Osteoblast (primary cell): Measurements from ENCODE around the gene KMT2E. TPM values are rescaled to one million over a fixed set of nuclear protein-coding genes. Genes with fewer than 3 reads are reported as not detected.

Experiments
- DNase-seq: peaks from one replicate; pipeline ENCODE4 v3.0.0; 2011; ENCODE audit warnings: low spot score, mixed read lengths; ENCODE audit not compliant: insufficient read length; ENCODE audit errors: missing footprints
- H2AFZ ChIP-seq: 2 replicates; pipeline ENCODE4 v1.6.0; 2011; ENCODE audit warnings: mild to moderate bottlenecking, low read length
- H3K27ac ChIP-seq: 2 replicates; pipeline ENCODE4 v1.5.1; 2011; ENCODE audit warnings: mild to moderate bottlenecking, low read depth, low read length, moderate library complexity
- H3K27me3 ChIP-seq: 2 replicates; pipeline ENCODE4 v1.6.0; 2012; ENCODE audit warnings: mild to moderate bottlenecking, control low read depth, inconsistent platforms, low read length, moderate library complexity; ENCODE audit not compliant: insufficient read depth
- H3K36me3 ChIP-seq: 2 replicates; pipeline ENCODE4 v1.5.1; 2011; ENCODE audit warnings: mild to moderate bottlenecking, low read length, control low read depth, moderate library complexity; ENCODE audit not compliant: insufficient read depth
- H3K4me1 ChIP-seq: 2 replicates; pipeline ENCODE4 v1.5.1; 2011; ENCODE audit warnings: mild to moderate bottlenecking, low read length, control low read depth, moderate library complexity; ENCODE audit not compliant: insufficient read depth
- H3K4me2 ChIP-seq: 2 replicates; pipeline ENCODE4 v1.6.0; 2011; ENCODE audit warnings: mild to moderate bottlenecking, low read length; ENCODE audit not compliant: insufficient read depth
- H3K4me3 ChIP-seq: fragments of 200-600 bp; sonication (generic); 3 replicates; pipeline ENCODE4 v1.5.1; 2012; ENCODE audit warnings: mild to moderate bottlenecking, low read length, inconsistent platforms; ENCODE audit not compliant: insufficient read depth
- H3K79me2 ChIP-seq: 2 replicates; pipeline ENCODE4 v1.6.0; 2012; ENCODE audit warnings: mild to moderate bottlenecking, low read length, control low read depth, inconsistent platforms; ENCODE audit not compliant: insufficient read depth
- H3K9me3 ChIP-seq: 2 replicates; pipeline ENCODE4 v1.5.1; 2011; ENCODE audit warnings: low read depth, low read length, control low read depth
- H4K20me1 ChIP-seq: 2 replicates; pipeline ENCODE4 v1.6.0; 2012; ENCODE audit warnings: mild to moderate bottlenecking, low read length, control low read depth; ENCODE audit not compliant: insufficient read depth
- CTCF ChIP-seq: IDR thresholded peaks from 2 replicates; pipeline ENCODE4 v1.5.1; 2011; ENCODE audit warnings: mild to moderate bottlenecking, low read depth, low read length, moderate library complexity; ENCODE audit errors: extremely low read depth
- total RNA-seq: library from RNA; depleted of rRNA; stranded (reverse); fragments of >200 nt; gene quantifications from 2 replicates; pipeline ENCODE4 v1.2.3, GENCODE V29; 2012

Gene KMT2E
- total RNA-seq, 1 donor, result 124 TPM

DNA sequence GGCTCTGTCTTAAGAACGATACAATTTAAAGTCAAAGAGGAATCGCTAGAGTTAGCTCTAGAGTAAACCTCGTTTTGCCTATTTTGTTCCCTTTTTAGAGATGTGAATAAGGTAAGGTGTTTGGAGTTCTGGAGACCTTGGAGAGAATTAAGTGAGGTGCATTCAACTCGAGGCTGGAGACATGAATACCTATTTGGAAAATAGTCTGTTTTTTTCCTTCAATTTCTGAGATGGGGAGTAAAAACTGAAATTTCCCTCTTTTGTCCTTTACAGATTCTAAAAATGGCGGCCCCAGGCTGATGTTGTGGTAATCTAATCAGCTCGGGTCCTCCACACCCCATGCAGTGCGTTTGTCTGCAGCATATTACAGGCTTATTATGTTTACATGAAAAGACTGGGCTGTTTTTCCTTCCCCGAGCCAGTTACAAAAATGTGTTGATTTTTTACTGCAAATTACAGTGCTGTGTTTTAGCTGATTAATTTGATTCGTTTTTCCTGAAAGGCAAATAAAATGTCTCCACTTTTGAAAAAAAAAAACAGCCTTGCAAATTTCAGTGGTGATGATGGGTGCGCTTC is 1.5 kb downstream of the KMT2E start:
- DNase-seq, result no peak
- H2AFZ ChIP-seq, result peak overlapping the region; percentile 48

GRCh38 chr7:105016068-105016708 is 2.2 kb downstream of the KMT2E start:
- peak overlapping the region; percentile 100 for H3K27ac ChIP-seq
- no peak overlapping the region for H2AFZ ChIP-seq
- H3K36me3 ChIP-seq, result no peaks in the 10 kb centered on the region
- no peaks in the 10 kb centered on the region for H3K27me3 ChIP-seq
- H3K9me3 ChIP-seq, result no peaks in the 10 kb centered on the region
- peaks cover 33% of the 10 kb centered on the region for H3K4me1 ChIP-seq
- no peak for DNase-seq
- TF ChIP-seq CTCF, result no peak
- peak overlapping the region; percentile 94 for H3K4me3 ChIP-seq
- peaks cover 29% of the 10 kb centered on the region for H4K20me1 ChIP-seq
- peaks cover 95% of the 10 kb centered on the region for H3K79me2 ChIP-seq
- H3K4me2 ChIP-seq, result peak overlapping the region; percentile 97

More for the DNA sequence above, 1.5 kb downstream of the KMT2E start:
- H4K20me1 ChIP-seq, result peaks cover 25% of the 10 kb centered on the region
- H3K4me3 ChIP-seq, result peak overlapping the region; percentile 94
- no peaks in the 10 kb centered on the region for H3K27me3 ChIP-seq
- H3K9me3 ChIP-seq, result no peaks in the 10 kb centered on the region
- peaks cover 2% of the 10 kb centered on the region for H3K36me3 ChIP-seq
- H3K79me2 ChIP-seq, result peaks cover 95% of the 10 kb centered on the region
- peaks cover 33% of the 10 kb centered on the region for H3K4me1 ChIP-seq
- H3K27ac ChIP-seq, result peak overlapping the region; percentile 100
- H3K4me2 ChIP-seq, result peak overlapping the region; percentile 97
- no peak for TF ChIP-seq CTCF

DNA sequence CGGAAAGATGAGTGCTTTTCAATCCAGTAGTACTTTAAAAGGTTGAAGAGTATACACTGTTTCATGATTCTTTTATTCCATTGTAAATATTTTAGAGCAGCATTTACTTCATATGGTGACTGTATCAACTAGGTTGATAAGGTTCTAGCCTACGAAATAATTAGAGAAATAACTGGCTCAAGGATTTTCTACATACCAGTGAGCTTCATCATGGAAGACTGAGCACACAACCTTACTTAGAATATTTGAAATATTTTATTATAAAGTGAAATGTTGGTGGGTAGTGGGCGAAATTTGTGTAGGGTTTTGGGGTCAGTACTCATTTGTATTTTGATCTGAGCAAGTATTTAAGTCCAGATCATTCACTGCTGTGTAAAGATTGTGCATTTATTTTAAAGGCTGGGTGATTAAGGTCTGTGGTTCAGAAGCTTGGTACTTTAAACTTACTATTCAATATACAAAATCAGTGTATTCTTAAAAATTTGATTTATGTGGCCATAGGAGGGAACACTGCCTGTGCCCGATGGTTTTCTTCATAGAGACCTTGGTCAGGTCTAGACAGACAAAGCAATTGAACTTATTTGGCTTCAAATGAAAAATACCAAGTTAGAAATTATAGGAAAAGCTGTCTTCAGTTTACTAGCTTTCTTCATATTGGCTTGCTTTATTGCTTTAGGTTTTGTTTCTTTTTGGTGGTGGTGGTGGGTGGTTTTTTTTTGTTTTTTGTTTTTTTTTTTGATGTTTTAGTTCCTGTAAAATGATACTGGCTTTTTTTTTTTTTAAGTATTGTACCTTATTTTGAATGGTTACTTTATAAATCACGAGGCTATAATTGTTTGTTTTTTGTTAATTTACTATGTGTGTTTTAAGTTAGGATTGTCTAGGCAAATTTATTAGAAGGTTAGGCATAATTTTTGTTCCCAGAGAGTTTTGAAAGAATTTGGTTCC is 3.0 kb downstream of the KMT2E start:
- peak overlapping the region; percentile 94 for H3K4me3 ChIP-seq
- H4K20me1 ChIP-seq, result peaks cover 36% of the 10 kb centered on the region
- H3K36me3 ChIP-seq, result no peaks in the 10 kb centered on the region
- no peaks in the 10 kb centered on the region for H3K9me3 ChIP-seq
- TF ChIP-seq CTCF, result no peak
- H3K4me2 ChIP-seq, result peak overlapping the region; percentile 97
- peaks cover 39% of the 10 kb centered on the region for H3K4me1 ChIP-seq
- H3K79me2 ChIP-seq, result peaks cover 95% of the 10 kb centered on the region
- DNase-seq, result peak; percentile 35
- H2AFZ ChIP-seq, result no peak overlapping the region
- H3K27me3 ChIP-seq, result no peaks in the 10 kb centered on the region
- peak overlapping the region; percentile 100 for H3K27ac ChIP-seq
